ENCODE data around the gene ATXN7.

GRCh38 chr3:63984391-63984790 lies 120.7 kb downstream of the ATXN7 start:
- TF ChIP-seq POLR2A (IDR thresholded peaks at IDR 0.05) (no peak), CTCF (IDR thresholded peaks at IDR 0.05) (no peak)
